ENCODE measurements around the gene TBX1. TPM values are rescaled to one million over a fixed set of nuclear protein-coding genes. Genes with fewer than 3 reads are reported as not detected.

TBX1 gene
- total and polyA plus RNA-seq, 2 of the 8 experiments (the other 6 are each of a cell fraction or from before 2014, with no cell fraction given) = 0.28 TPM; not detected in 1

- TF ChIP-seq, protein P1, sequence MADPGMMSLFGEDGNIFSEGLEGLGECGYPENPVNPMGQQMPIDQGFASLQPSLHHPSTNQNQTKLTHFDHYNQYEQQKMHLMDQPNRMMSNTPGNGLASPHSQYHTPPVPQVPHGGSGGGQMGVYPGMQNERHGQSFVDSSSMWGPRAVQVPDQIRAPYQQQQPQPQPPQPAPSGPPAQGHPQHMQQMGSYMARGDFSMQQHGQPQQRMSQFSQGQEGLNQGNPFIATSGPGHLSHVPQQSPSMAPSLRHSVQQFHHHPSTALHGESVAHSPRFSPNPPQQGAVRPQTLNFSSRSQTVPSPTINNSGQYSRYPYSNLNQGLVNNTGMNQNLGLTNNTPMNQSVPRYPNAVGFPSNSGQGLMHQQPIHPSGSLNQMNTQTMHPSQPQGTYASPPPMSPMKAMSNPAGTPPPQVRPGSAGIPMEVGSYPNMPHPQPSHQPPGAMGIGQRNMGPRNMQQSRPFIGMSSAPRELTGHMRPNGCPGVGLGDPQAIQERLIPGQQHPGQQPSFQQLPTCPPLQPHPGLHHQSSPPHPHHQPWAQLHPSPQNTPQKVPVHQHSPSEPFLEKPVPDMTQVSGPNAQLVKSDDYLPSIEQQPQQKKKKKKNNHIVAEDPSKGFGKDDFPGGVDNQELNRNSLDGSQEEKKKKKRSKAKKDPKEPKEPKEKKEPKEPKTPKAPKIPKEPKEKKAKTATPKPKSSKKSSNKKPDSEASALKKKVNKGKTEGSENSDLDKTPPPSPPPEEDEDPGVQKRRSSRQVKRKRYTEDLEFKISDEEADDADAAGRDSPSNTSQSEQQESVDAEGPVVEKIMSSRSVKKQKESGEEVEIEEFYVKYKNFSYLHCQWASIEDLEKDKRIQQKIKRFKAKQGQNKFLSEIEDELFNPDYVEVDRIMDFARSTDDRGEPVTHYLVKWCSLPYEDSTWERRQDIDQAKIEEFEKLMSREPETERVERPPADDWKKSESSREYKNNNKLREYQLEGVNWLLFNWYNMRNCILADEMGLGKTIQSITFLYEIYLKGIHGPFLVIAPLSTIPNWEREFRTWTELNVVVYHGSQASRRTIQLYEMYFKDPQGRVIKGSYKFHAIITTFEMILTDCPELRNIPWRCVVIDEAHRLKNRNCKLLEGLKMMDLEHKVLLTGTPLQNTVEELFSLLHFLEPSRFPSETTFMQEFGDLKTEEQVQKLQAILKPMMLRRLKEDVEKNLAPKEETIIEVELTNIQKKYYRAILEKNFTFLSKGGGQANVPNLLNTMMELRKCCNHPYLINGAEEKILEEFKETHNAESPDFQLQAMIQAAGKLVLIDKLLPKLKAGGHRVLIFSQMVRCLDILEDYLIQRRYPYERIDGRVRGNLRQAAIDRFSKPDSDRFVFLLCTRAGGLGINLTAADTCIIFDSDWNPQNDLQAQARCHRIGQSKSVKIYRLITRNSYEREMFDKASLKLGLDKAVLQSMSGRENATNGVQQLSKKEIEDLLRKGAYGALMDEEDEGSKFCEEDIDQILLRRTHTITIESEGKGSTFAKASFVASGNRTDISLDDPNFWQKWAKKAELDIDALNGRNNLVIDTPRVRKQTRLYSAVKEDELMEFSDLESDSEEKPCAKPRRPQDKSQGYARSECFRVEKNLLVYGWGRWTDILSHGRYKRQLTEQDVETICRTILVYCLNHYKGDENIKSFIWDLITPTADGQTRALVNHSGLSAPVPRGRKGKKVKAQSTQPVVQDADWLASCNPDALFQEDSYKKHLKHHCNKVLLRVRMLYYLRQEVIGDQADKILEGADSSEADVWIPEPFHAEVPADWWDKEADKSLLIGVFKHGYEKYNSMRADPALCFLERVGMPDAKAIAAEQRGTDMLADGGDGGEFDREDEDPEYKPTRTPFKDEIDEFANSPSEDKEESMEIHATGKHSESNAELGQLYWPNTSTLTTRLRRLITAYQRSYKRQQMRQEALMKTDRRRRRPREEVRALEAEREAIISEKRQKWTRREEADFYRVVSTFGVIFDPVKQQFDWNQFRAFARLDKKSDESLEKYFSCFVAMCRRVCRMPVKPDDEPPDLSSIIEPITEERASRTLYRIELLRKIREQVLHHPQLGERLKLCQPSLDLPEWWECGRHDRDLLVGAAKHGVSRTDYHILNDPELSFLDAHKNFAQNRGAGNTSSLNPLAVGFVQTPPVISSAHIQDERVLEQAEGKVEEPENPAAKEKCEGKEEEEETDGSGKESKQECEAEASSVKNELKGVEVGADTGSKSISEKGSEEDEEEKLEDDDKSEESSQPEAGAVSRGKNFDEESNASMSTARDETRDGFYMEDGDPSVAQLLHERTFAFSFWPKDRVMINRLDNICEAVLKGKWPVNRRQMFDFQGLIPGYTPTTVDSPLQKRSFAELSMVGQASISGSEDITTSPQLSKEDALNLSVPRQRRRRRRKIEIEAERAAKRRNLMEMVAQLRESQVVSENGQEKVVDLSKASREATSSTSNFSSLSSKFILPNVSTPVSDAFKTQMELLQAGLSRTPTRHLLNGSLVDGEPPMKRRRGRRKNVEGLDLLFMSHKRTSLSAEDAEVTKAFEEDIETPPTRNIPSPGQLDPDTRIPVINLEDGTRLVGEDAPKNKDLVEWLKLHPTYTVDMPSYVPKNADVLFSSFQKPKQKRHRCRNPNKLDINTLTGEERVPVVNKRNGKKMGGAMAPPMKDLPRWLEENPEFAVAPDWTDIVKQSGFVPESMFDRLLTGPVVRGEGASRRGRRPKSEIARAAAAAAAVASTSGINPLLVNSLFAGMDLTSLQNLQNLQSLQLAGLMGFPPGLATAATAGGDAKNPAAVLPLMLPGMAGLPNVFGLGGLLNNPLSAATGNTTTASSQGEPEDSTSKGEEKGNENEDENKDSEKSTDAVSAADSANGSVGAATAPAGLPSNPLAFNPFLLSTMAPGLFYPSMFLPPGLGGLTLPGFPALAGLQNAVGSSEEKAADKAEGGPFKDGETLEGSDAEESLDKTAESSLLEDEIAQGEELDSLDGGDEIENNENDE (IDR thresholded peaks at IDR 0.05; ENCODE audit: insufficient replicate concordance, low read length) = no peak
- TF ChIP-seq CREB1 (IDR thresholded peaks at IDR 0.05) (no peak), FOSL1 (IDR thresholded peaks at IDR 0.05; ENCODE audit: insufficient read depth, low read depth, low read length) (no peak), SAP30 (IDR thresholded peaks at IDR 0.05; ENCODE audit: insufficient read depth, insufficient replicate concordance, low read length) (no peak), KDM1A (IDR thresholded peaks at IDR 0.05; ENCODE audit: borderline replicate concordance, low read length) (no peak), KDM5A (IDR thresholded peaks at IDR 0.05; ENCODE audit: low read length) (no peak), BACH1 (IDR thresholded peaks at IDR 0.05; ENCODE audit: low read length) (no peak), RFX5 (IDR thresholded peaks at IDR 0.05; ENCODE audit: borderline replicate concordance, low read depth, low read length) (no peak)
- TF ChIP-seq, protein P2, sequence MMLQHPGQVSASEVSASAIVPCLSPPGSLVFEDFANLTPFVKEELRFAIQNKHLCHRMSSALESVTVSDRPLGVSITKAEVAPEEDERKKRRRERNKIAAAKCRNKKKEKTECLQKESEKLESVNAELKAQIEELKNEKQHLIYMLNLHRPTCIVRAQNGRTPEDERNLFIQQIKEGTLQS (IDR thresholded peaks at IDR 0.05; ENCODE audit: insufficient read depth, low read depth, low read length) = no peak
These were observed 39.0 kb downstream of the TBX1 start (continued) for GRCh38 chr22:19799322-19800190.
